Measurements from ENCODE around the gene ZNF263.
"Not testable (repeated sequence)": the region's sequence is repeated elsewhere in the genome, so short reads cannot be mapped to it uniquely, and the experiment has no call there.

ZNF263 gene

DNA sequence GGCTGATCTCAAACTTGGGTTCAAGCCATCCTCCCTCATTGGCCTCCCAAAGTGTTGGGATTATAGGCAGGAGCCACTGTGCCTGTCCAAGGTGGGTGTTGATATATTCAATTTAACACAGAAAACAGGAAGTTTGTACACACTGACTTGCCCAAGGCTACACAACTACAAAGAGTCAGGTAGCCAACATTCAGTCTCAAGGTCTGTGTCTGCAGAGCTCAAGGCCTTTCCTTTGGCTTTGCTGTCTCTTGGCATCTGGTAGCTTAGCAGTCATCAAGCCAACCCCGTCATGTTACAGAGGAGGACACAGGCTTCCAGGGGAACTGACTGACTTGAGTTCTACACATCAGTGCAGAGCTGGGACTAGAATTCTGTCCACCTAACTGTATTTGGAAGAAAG, 15.0 kb upstream of the ZNF263 start:
- DNase-seq (ENCODE audit: low spot score) = no peak

DNA sequence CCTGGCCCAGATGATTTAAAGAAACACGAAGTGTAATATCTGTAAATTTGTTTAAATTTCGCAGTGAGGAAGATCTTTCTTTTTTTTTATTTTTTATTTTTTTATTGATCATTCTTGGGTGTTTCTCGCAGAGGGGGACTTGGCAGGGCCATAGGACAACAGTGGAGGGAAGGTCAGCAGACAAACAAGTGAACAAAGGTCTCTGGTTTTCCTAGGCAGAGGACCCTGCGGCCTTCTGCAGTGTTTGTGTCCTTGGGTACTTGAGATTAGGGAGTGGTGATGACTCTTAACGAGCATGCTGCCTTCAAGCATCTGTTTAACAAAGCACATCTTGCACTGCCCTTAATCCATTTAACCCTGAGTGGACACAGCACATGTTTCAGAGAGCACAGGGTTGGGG, 12.6 kb upstream of the ZNF263 start:
- DNase-seq (ENCODE audit: low spot score) = not testable (repeated sequence)

DNA sequence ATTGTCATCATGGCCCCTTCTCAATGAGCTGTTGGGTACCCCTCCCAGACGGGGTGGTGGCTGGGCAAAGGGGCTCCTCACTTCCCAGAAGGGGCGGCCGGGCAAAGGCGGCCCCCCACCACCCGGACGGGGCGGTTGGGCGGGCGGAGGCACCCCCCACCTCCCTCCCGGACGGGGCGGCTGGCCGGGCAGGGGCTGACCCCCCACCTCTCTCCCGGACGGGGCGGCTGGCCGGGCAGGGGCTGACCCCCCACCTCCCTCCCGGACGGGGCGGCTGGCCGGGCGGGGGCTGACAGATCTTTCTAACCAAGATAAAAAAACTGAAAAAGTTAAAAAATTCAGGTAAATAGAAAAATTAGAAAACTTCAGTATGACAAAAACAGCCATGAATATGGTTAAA, 12.0 kb upstream of the ZNF263 start:
- not testable (repeated sequence) for DNase-seq (ENCODE audit: low spot score)

DNA sequence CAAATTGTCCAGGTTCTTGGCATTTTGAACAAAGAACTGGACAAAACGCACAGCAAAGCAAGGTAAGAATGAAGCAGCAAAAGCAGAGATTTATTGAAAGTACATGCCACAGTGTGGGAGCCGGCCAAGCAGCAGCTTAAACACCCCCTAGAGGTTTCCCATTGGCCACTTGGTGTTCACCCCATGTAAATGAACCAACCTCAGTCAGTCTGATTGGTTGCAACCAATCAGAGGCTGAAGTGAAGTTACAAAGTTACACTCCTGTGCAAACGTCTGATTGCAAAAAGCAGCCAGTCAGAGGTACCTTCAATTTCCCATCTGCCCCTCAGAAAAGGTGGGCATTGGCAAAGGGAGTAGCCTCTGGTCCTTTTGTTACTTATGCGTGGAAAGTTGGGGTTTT, 8.8 kb upstream of the ZNF263 start:
- DNase-seq (ENCODE audit: low spot score) = no peak

DNA sequence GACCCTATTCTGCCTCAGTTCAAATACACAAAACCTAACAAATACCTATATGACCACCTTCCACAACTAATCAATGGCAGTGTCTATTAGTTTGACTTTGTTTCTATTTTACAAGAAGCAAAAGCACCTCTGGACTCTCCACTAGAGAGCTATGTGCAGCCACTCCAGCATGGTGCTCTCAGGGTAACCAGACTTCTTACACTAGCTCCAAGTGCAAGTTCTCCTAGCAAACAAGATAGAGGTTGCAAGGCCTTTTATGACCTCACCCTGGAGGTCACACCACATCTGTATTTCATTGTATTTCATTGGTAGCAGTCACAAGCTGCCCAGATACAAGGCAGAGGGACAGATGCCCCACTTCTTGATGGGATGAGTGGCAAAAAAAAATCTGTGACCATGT, 8.3 kb upstream of the ZNF263 start:
- no peak for DNase-seq (ENCODE audit: low spot score)

DNA sequence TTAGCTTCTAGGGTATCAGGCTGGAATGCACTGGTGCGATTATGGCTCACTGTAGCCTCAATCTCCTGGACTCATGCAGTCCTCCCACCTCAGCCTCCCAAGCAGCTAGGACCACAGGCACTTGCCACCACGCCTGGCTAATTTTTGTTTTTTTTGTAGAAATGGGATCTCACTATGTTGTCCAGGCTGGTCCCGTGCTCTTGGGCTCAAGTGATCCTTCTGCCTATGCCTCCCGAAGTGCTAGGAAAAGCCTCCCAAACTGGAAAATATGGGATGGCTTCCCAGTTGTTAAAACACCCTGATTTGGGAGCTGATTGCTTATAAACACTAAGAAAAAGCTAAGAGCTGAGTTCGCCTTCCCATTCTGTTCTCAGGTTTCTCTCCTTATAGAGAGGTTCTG, 6.6 kb upstream of the ZNF263 start:
- no peak for DNase-seq (ENCODE audit: low spot score)

DNA sequence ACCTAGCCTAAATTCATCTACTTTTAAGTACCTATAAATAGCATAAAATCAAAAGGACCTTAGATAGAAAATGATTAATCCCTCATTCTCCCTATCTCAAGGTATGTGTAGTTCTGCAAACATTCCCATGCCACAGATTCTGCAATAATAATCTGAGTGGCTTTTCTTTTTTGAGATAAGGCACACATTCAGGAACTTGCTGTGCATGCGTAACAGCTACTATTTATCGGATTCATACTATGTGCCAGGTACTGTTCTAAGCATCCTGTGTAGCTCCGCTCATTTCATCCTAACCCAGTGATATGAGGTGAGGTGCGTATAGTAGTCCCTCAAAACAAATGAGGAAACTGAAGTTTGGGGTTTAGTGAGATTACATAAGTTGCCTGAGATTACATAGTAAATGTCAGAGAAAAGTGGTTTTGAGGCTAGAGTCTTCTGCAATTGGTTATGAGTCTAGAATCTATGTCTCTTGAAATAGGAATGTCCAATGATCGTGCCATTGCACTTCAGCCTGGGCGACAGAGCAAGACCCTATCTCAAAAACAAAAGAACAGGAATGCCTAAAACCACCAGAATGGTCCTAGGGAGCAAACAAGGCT, 2.0 kb upstream of the ZNF263 start:
- DNase-seq (ENCODE audit: low spot score) = no peak

DNA sequence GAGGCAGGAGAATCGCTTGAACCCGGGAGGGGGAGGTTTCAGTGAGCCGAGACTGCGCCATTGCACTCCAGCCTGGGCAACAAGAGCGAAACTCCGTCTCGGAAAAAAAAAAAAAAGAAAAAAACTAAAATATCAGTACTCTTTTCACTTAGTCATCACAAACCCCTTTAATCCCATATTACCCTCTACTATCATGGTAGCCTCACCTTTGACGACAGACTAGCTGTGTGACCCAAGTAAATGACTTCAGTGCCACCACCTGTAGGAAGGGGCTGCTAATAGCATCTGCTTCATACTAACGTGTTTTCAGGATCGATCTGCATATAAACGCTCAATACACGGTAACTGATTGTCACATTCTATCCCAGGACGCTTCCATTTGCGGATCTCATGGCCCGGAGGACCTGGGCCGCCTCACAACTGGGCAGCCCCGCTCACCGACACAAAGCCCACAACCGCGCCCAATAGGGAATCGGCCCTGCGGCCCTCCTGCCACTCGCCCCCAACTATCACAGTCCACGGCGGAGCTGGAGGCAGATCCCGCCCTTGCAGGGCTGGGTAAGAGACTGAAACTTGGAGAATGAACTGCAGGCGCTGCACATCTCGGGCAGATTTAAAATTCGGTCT, 1.1 kb upstream of the ZNF263 start:
- peak; percentile 58 for DNase-seq (ENCODE audit: low spot score)

DNA sequence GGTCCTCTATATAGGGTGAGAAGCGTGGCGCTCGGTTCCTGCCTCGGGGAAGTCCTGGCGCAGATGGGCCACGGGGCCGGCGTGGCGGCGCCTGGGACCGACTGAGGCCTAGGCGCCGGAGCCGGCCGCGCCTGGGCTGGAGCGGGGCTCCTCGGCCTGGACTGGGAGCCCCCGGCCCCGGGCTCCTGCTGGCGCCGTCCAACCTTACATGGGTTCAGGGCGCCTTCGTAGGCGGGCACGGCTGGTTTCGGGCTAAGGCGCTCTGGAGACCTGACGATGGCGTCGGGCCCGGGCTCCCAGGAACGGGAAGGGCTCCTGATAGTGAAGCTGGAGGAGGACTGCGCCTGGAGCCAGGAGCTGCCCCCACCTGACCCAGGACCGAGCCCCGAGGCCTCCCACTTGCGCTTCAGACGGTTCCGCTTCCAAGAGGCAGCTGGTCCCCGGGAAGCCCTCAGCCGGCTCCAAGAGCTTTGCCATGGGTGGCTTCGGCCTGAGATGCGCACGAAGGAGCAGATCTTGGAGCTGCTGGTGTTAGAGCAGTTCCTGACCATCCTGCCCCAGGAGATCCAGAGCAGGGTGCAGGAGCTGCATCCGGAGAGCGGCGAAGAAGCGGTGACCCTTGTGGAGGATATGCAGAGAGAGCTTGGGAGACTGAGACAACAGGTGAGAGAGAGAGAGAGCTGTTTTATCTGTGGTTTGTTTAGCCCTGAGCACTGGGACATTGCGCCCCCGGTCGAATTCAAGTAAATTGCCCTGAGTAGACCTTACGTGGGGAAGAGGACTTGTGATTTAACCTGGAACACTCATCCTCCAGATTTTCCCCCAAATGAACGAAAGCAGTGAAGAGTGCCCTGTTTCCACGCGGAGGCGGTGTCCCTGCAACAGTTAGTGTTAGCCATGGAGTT, 504 bp downstream of the ZNF263 start:
- DNase-seq (ENCODE audit: low spot score) = no peak

DNA sequence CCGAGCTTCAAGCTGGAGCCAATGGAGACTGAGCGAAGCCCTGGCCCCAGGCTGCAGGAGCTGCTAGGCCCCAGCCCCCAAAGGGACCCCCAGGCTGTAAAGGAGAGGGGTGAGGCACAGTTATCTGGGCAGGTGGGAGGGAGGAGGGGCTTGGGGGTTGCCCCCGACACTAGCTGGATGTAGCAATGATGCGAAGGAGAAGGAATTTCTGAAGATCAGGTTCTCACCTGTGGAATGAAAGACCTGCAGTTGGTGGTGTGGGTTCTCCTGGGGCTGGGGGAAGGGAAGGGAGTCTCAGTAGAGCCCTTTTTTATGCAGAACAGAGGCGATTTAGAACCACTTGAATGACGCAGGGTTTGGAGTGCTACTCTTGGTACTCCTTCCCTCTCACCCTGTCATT, 1.8 kb downstream of the ZNF263 start:
- DNase-seq (ENCODE audit: low spot score) = no peak

DNA sequence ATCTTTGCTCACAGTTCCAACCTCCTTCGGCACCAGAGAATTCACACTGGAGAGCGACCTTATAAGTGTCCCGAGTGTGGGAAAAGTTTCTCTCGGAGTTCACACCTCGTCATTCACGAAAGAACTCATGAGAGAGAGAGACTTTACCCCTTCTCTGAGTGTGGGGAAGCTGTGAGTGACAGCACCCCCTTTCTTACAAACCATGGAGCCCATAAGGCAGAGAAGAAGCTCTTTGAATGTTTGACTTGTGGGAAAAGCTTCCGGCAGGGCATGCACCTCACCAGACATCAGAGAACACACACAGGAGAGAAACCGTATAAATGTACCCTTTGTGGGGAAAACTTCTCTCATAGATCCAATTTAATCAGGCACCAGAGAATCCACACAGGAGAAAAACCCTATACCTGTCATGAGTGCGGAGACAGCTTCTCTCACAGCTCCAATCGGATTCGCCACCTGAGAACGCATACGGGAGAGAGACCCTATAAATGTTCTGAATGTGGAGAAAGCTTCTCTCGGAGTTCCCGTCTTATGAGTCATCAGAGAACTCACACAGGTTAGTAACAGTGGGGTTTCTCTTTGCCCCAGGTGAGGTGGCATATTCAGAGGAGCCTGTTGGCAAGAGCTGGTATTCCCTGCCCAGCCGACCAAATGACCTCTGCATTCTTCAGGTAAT, 6.8 kb downstream of the ZNF263 start:
- DNase-seq (ENCODE audit: low spot score) = no peak

DNA sequence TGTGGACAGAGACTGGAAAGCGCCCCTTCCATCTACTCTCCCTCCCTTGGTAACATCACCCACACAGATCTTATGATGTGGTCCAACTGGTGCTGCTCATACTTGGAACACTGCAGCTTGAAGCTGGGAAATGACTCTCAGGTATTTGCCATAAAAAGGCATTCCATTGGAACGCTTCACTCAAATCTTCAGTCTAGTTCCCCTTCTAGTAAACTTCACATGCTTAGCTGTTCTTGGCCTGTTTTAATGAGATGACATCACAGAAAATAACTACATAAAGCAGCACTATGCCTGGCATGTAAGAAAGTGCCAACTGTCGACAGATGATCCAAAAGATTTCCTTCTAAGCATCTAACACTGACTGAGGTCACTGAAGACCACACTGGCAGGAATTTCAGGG, 9.3 kb downstream of the ZNF263 start:
- no peak for DNase-seq (ENCODE audit: low spot score)

DNA sequence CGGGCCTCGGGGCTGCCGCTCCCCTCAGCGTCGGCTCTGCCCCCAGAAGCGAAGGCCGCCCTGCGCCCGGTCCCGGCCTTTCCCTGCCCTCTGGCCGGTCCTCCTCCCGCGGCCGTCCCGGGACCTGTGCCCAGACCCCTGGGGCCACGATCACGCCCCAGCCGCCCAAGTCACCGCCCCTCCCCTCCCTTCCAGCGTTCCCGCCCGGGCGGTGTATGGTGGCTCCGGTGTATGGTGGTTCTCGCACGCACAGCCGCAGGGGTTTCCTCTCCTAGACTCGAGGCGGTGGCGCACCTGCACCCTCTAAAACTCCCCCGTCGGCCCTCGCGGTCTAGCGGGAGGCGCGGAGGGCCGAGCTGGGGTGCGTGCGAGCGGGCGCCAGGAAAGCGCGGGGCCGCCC, 11.9 kb downstream of the ZNF263 start:
- DNase-seq (ENCODE audit: low spot score) = no peak

DNA sequence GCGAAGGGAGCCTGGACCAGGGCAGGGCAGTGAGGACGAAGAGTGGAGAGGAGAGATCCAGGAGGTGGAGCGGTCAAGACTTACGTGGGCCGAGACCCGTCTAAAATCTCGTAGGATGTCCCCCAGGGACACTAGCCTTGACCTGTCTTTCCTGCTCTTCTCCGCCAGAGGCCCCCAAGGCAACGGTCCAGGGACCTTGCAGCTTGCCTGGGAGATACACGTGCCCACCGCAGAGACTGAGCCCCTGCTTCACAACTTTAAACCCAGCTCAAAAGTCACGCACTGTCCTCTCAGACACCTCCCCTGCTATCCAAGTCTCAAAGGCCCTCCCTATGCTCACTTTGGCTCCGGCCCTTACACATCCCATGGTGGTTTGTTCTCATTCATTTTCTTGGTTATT, 12.5 kb downstream of the ZNF263 start:
- peak; percentile 77 for DNase-seq (ENCODE audit: low spot score)

DNA sequence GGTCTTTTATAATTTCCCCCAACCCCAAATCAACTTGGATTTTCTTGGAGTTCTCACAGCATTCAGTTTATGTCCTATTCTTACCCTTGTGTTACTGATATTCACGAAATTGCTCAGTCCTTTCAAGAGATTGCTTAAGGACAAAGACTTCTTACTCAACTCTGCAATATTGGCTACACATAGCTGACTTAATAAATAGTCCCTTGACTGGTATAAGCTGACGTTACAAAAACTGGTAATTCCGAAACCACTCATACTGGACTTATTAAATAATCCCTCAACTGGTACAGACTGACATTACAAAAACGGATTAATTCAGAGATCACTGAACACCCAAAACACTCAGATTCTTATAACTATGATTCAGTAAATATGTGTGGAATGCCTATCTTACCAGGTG, 21.1 kb downstream of the ZNF263 start:
- DNase-seq (ENCODE audit: low spot score) = no peak

DNA sequence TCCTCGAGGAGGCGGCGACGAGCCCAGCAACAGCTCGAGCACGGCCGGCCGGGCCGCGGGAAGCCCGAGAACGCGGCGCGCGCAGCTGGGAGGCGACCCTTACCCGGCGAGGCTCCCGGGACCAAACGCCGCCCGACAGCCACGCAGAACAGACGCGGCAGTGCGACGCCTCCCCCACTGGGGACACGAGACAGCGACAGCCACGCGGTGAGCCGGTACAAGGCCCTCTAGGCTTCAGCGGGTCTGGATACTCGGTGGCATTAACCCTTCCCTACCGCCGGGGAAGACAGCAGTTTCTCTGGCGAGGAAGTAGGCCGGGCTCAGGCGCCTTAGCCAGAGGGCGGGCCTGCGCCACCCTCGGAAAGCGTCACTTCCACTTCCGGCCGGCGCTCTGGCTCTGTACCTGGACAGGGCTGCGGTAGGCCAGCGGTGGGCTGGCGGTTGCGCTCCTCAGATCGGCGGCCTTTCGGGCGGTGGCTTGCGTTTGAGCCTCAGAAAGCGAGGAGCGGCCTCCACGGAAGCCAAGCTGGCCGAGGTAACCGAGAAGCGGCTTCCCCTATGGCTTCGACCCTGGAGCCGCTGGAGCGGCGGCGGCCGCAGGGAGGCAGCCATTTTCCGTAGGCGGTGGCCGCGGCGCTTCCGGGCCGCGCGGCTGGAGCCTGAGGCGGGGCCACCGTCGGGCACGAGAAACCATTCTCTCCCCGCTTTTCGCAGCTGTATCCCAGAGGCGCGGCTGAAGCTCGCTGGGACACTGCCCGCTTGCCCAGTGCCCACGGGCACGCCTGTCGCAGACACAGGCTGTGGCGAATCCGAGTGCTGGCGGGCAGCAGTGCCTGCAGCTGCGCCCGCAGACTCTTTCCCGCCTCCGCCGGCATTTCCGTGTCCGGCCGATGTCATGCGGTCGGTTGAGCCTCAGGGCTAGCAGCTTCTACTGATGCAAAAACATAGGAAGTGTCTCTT, 22.1 kb downstream of the ZNF263 start, which contains the start of the genes TIGD7 and ZNF75A:
Gene TIGD7, minus strand, starts transcription at position 322 of the 960 bp plus-strand sequence. CDS start 4,816 bp downstream, outside the sequence.
Gene ZNF75A, plus strand, starts transcription at position 389 of the 960 bp plus-strand sequence. CDS start 2,932 bp downstream, outside the sequence.
- DNase-seq (ENCODE audit: low spot score) = peak; percentile 14

DNA sequence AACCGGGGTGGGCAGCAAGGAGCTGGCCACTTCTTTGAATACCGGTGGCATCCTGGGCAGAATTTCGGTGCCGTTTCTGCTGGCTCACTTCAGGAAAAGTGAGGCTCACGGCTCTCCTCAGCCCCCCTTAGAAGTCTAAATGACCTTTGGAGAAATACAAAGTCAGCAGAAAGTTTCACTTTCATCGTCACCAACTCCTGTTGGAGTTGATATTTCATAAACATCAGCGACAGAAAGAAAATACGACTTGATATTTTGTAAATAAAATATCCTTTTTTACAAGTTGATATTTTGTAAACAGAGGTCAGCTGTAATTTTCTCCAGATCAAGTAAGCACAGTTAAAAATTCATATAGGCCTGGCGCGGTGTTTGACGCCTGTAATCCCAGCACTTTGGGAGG, 22.8 kb downstream of the ZNF263 start:
- DNase-seq (ENCODE audit: low spot score) = no peak

DNA sequence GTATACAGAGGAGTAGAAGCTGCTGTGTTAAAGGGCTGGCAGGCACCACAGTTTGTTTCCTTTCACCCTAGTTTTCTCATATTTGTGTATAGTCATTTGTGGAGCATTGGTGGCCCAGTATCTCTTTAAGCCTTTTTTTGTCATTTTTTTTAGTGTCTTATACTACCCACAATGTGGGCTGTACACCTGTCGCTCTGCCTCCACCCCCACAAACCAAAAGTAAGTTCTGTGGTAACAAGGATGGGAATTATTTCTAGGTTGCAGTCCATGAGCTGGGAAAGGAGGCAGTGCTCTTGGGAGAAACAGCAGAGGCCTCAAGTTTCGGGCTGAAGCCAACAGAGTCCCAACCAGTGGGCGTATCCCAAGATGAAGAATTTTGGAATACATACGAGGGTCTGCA, 28.2 kb downstream of the ZNF263 start:
- no peak for DNase-seq (ENCODE audit: low spot score)

DNA sequence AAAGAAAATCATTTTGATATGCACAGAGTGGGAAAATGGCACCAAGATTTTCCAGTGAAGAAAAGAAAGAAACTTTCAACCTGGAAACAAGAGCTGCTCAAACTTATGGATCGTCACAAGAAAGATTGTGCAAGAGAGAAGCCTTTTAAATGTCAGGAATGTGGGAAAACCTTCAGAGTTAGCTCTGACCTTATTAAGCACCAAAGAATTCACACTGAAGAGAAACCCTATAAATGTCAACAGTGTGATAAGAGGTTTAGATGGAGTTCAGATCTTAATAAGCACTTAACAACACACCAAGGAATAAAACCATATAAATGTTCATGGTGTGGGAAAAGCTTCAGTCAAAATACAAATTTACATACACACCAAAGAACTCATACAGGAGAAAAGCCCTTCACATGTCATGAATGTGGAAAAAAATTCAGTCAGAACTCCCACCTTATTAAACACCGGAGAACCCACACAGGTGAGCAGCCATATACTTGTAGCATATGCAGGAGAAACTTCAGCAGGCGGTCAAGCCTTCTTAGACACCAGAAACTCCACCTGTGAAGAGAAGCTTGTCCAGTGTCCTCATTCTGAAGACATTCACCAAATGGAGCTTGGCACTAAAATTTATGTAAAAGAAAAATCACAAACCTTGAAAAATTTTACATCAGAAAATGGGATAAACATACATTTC, 34.2 kb downstream of the ZNF263 start:
- no peak for DNase-seq (ENCODE audit: low spot score)

DNA sequence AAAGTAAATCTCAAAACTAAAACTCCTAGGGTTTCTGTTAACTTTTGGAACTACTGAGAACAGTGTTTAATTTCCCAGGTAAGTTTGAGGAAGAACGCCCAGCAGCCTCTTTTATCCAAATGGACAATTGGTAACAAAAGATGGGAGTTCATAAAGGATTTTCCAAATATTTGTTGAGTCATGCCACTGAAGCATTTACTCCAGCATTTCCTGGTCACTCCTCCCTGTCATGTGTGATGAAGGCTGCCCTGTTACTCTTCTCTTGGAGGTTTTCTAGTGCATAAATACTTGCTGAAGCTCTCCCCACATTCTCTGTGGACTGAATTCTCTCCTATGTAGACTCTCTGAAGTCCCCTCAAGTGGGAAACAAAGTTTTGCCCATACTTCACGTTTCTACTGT, 38.5 kb downstream of the ZNF263 start:
- DNase-seq (ENCODE audit: low spot score) = no peak

DNA sequence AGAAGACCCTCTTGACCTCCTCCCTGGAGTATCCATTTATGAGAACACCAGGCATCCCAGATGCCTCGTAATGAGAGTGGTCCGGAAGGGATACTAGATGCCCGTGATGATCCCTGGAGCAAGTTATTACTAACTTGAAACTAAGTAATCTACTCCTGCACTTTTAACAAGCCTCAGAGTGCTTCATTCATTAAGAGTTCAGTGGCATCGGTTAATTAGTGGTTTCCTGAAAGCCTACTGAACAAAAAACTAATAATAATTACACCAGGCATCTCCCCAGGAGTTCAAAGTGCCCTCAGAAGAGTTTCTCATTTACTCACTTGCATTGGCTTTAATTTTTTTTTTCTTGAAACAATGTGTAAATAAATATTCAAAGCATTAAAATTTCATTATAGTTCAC, 44.2 kb downstream of the ZNF263 start:
- no peak for DNase-seq (ENCODE audit: low spot score)

Measured in COLO829 (cell line).